Nephron progenitor cell (in vitro differentiated cells): ENCODE measurements around the gene GRIK3.

ENCODE experiments used
- DNase-seq: peaks from one replicate; pipeline ENCODE4 v3.0.0; 2021
- H3K27ac Mint-ChIP-seq: 2 replicates; pipeline ENCODE4 v1.8.0; 2021; ENCODE audit warnings: mild to moderate bottlenecking, moderate library complexity, mixed read lengths
- H3K27me3 Mint-ChIP-seq: 2 replicates; pipeline ENCODE4 v1.8.0; 2021; ENCODE audit warnings: mild to moderate bottlenecking, low read depth, mixed read lengths; ENCODE audit not compliant: poor library complexity
- H3K36me3 Mint-ChIP-seq: 2 replicates; pipeline ENCODE4 v1.8.0; 2021; ENCODE audit warnings: low read depth, mixed read lengths
- H3K4me1 Mint-ChIP-seq: 2 replicates; pipeline ENCODE4 v1.8.0; 2021; ENCODE audit warnings: mixed read lengths
- H3K4me3 Mint-ChIP-seq: 2 replicates; pipeline ENCODE4 v1.8.0; 2021; ENCODE audit warnings: mild to moderate bottlenecking, moderate library complexity, mixed read lengths
- H3K9me3 Mint-ChIP-seq: 2 replicates; pipeline ENCODE4 v1.8.0; 2021; ENCODE audit warnings: mild to moderate bottlenecking, moderate library complexity, mixed read lengths
- TF ChIP-seq, protein P1 (sequence below): fragments of 200-600 bp; sonication (generic); IDR thresholded peaks from 2 replicates; pipeline ENCODE4 v1.5.0; 2021; ENCODE audit warnings: antibody characterized with exemption

Gene GRIK3

DNA sequence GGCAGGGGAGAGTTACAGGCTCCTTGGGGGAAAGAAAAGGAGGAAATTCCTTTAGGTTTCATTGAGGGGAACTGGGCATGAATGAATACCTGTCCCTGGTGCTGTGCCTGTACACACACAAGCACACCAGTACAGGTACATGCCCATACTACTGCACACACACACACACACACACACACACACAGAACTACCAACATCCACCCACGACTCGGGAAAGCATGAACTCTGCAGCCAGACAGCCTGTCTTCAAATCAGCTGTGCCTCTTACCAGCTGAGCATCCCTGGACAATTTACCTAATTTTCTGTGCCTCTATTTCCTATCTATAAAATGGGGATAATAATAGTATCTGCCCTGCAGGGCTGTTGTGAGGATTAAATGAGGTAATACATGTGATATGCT is 7.2 kb upstream of the GRIK3 start:
- Mint-ChIP-seq H3K27ac (no peak overlapping the region), H3K36me3 (no peaks in the 10 kb centered on the region), H3K27me3 (peaks cover 90% of the 10 kb centered on the region)

DNA sequence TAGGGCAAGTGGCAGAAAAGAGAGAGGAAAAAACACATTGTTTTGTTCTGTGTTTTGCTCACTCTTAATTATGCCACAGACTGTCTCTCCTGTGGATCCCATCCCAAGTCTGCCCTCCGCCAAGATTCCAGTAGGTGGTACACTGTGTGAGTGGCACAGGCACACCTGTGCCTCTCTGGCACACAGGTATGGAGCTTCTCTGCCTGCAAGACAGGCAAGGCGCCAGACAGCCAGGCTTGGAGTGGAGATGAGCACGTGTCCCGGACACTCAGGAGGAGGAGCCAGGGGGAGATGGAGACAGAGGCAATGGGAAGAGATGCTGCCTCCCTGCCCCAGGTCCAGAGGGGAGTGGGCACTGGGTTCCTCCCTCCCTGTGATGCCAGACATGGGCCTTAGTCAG is 6.5 kb upstream of the GRIK3 start:
- no peaks in the 10 kb centered on the region for H3K9me3 Mint-ChIP-seq
- no peak for DNase-seq
- no peaks in the 10 kb centered on the region for H3K36me3 Mint-ChIP-seq
- H3K4me1 Mint-ChIP-seq, result peaks cover 43% of the 10 kb centered on the region
- H3K27ac Mint-ChIP-seq, result no peak overlapping the region
- H3K4me3 Mint-ChIP-seq, result no peak overlapping the region
- peaks cover 94% of the 10 kb centered on the region for H3K27me3 Mint-ChIP-seq
- TF ChIP-seq, protein P1, sequence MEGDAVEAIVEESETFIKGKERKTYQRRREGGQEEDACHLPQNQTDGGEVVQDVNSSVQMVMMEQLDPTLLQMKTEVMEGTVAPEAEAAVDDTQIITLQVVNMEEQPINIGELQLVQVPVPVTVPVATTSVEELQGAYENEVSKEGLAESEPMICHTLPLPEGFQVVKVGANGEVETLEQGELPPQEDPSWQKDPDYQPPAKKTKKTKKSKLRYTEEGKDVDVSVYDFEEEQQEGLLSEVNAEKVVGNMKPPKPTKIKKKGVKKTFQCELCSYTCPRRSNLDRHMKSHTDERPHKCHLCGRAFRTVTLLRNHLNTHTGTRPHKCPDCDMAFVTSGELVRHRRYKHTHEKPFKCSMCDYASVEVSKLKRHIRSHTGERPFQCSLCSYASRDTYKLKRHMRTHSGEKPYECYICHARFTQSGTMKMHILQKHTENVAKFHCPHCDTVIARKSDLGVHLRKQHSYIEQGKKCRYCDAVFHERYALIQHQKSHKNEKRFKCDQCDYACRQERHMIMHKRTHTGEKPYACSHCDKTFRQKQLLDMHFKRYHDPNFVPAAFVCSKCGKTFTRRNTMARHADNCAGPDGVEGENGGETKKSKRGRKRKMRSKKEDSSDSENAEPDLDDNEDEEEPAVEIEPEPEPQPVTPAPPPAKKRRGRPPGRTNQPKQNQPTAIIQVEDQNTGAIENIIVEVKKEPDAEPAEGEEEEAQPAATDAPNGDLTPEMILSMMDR, result no peak

More for the DNA sequence above, 7.2 kb upstream of the GRIK3 start:
- Mint-ChIP-seq H3K4me1 (peaks cover 39% of the 10 kb centered on the region), H3K4me3 (no peak overlapping the region), H3K9me3 (no peaks in the 10 kb centered on the region)
- TF ChIP-seq, protein P1, result no peak
- no peak for DNase-seq

DNA sequence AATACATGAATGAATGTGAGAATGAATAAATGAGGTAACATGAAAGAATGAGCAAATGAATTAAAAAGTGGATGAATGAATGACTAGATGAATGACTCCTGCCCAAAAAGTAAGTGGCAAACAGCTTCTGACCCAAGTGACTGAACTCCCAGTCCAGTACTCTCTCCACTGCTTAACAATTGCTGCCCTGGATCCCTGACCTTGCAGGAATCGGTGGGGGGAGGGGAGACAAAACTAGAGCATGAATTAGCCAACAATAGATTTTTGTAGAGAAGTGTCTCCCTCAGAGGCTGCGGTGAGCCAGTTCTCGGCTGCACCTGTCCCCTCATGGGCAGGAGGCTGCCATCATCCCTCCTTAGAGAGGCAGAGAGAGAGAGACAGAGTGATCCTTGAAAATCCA is 5.9 kb upstream of the GRIK3 start:
- DNase-seq, result no peak
- Mint-ChIP-seq H3K27me3 (peaks cover 97% of the 10 kb centered on the region), H3K4me1 (peaks cover 49% of the 10 kb centered on the region), H3K4me3 (no peak overlapping the region), H3K27ac (no peak overlapping the region), H3K9me3 (no peaks in the 10 kb centered on the region), H3K36me3 (no peaks in the 10 kb centered on the region)
- TF ChIP-seq, protein P1, result no peak

DNA sequence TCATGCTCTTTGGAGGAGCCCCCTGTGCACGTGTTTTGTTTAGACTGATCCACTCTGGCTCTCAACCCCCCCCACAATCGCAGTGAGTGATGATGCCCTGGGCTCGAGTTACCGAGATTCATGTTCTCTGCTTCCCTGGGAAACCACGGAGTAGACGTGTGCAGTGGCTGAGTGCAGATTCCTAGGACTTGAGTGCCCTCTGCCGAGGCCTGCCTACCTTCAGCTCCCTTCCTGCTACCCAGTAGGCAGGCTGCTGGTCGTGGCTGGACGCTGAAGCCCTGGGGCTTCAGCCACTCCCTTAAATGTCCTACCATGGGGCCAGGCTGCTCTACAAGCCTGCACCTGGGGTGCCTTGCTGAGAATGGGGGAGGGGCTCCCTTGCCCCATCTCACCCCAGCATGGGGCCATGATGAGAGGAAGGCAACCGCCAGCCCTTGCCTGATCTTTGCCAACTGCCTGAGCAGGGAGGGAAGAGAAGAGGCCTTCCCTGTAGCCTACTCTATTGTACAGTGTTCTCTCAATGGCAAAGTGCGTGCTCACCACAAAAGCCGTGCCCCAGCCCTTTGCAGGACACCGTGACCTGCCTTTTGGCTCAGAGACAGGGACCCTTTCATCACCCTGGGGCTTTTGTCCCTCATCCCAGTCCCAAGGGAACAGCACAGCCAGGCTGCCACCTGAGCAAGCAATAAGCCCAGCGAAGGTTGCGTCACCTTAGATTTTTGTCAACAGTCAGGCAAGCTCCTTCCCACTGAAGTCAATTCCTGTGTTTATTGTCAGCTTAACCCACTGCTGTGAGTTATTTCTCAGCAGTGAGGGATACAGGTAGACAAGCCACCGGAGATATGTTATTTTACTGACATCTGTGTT is 4.1 kb upstream of the GRIK3 start:
- Mint-ChIP-seq H3K27ac (no peak overlapping the region), H3K4me3 (peak overlapping the region; percentile 45), H3K27me3 (peaks cover 95% of the 10 kb centered on the region), H3K4me1 (peaks cover 52% of the 10 kb centered on the region), H3K36me3 (no peaks in the 10 kb centered on the region), H3K9me3 (no peaks in the 10 kb centered on the region)
- TF ChIP-seq, protein P1, result peak; percentile 33
- DNase-seq, result peak; percentile 75

- no peaks in the 10 kb centered on the region for H3K9me3 Mint-ChIP-seq
- no peak for DNase-seq
- no peak overlapping the region for H3K27ac Mint-ChIP-seq
- no peaks in the 10 kb centered on the region for H3K36me3 Mint-ChIP-seq
- H3K4me3 Mint-ChIP-seq, result no peak overlapping the region
- TF ChIP-seq, protein P1, result no peak
- peaks cover 53% of the 10 kb centered on the region for H3K4me1 Mint-ChIP-seq
- H3K27me3 Mint-ChIP-seq, result peaks cover 95% of the 10 kb centered on the region
These were observed 3.4 kb upstream of the GRIK3 start for GRCh38 chr1:37037690-37038089.

DNA sequence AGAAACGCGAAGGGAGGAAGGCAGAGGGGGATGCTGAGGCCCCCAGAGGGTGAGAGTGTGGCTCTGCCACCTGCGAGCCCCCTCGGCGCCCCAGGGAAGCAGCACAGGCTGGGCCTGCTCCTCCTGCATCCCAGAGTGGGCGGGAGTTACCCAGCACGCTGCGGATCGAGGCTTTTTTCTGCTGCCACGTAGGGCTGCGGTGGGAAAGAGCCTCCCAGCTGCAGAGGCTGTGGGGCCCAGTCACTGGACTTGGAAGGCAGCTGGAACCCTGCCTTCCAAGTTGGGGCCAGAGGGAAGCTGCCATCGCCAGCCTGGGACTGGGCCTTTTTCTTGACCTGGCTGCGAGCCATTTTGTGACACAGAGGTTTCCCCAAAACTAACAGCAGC is 2.3 kb upstream of the GRIK3 start:
- peaks cover 95% of the 10 kb centered on the region for H3K27me3 Mint-ChIP-seq
- H3K4me1 Mint-ChIP-seq, result peaks cover 55% of the 10 kb centered on the region
- H3K27ac Mint-ChIP-seq, result no peak overlapping the region
- H3K9me3 Mint-ChIP-seq, result no peaks in the 10 kb centered on the region
- DNase-seq, result no peak
- H3K36me3 Mint-ChIP-seq, result no peaks in the 10 kb centered on the region
- TF ChIP-seq, protein P1, result no peak
- H3K4me3 Mint-ChIP-seq, result no peak overlapping the region
